Measurements from ENCODE around the gene S1PR4. TPM values are rescaled to one million over a fixed set of nuclear protein-coding genes. Genes with fewer than 3 reads are reported as not detected.

Gene S1PR4
- total RNA-seq, 2 experiments from 2014 or later = 70.2 to 73.7 TPM

DNA sequence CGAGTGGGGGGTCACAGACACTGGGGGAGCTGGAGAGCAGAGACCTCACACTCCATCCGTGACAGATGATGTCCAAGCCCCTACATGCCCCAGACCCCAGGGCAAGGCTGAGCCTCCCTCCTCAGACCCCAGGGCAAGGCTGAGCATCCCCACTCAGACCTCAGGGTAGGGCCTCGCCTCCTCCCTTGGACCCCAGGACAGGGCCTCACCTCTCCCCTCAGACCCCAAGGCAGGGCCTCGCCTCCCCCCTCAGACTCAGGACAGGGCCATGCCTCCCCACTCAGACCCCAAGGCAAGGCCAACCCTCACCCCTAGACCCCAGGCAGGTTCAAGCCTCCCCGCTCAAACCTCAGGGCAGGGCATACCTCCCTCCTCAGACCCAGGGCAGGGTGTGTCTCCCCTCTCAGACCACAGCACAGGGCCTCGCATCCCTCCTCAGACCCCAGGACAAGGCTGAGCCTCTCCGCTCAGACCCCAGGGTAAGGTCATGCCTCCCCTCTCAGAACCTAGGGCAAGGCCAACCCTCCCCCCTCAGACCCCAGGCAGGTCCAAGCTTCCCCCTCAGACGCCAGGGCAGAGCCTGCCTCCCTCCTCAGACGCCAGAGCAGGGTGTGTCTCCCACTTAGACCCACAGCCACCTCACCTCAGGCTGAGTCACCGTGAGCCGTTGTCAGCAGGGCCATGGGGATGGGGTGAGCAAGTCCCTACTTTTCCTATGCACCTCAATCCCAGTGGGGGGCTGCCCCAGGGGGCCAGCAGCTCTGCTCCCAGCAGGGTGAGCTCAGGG lies 1.7 kb upstream of the S1PR4 start:
- Mint-ChIP-seq H3K27ac (peak overlapping the region; percentile 100), H3K27me3 (no peaks in the 10 kb centered on the region), H3K9me3 (no peaks in the 10 kb centered on the region), H3K36me3 (ENCODE audit: low read depth) (peaks cover 33% of the 10 kb centered on the region), H3K4me3 (peak overlapping the region; percentile 88), H3K4me1 (ENCODE audit: low read depth) (peaks cover 32% of the 10 kb centered on the region)
- TF ChIP-seq, protein P1, sequence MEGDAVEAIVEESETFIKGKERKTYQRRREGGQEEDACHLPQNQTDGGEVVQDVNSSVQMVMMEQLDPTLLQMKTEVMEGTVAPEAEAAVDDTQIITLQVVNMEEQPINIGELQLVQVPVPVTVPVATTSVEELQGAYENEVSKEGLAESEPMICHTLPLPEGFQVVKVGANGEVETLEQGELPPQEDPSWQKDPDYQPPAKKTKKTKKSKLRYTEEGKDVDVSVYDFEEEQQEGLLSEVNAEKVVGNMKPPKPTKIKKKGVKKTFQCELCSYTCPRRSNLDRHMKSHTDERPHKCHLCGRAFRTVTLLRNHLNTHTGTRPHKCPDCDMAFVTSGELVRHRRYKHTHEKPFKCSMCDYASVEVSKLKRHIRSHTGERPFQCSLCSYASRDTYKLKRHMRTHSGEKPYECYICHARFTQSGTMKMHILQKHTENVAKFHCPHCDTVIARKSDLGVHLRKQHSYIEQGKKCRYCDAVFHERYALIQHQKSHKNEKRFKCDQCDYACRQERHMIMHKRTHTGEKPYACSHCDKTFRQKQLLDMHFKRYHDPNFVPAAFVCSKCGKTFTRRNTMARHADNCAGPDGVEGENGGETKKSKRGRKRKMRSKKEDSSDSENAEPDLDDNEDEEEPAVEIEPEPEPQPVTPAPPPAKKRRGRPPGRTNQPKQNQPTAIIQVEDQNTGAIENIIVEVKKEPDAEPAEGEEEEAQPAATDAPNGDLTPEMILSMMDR (IDR thresholded peaks at IDR 0.05) = no peak
- POLR2A ChIA-PET = interaction anchor here (1.2 to 2.0 kb wide), 3 partner anchors 9 to 18 kb away, joined by 3 to 17 read pairs (median 5); partner anchors contain the start of gene NCLN
- Histone ChIP-seq H3K36me3 (ENCODE audit: insufficient read depth, low read length) (peaks cover 15% of the 10 kb centered on the region), H3K9me3 (ENCODE audit: control insufficient read depth in 1 of 2, insufficient read depth in 1 of 2, low read length in 2 of 2) (no peaks in the 10 kb centered on the region), H3K27ac (ENCODE audit: low read depth in 1 of 2, low read length in 2 of 2) (peak overlapping the region; percentile 71 to 81), H3K4me1 (ENCODE audit: insufficient read depth, low read length) (peaks cover 38% of the 10 kb centered on the region), H3K27me3 (ENCODE audit: control insufficient read depth in 1 of 2, insufficient read depth in 2 of 2, low read length in 2 of 2) (no peaks in the 10 kb centered on the region), H3K4me3 (ENCODE audit: low read length) (peak overlapping the region; percentile 52)
- intact Hi-C loops (cut with DNase I, micrococcal nuclease) = loop anchor here (1.0 to 5.0 kb wide), 2 partner anchors 8 to 130 kb away; partner anchors contain the start of gene NCLN (in 1 of the 2)
- CTCF ChIA-PET = interaction anchor here (1.1 to 1.2 kb wide), 2 partner anchors 13 to 48 kb away, joined by 3 read pairs; no protein-coding TSS in a partner anchor
- DNase-seq (peak; percentile 40 to 86 (median 76)), ATAC-seq (ENCODE audit: poor library complexity) (peak; percentile 72)

DNA sequence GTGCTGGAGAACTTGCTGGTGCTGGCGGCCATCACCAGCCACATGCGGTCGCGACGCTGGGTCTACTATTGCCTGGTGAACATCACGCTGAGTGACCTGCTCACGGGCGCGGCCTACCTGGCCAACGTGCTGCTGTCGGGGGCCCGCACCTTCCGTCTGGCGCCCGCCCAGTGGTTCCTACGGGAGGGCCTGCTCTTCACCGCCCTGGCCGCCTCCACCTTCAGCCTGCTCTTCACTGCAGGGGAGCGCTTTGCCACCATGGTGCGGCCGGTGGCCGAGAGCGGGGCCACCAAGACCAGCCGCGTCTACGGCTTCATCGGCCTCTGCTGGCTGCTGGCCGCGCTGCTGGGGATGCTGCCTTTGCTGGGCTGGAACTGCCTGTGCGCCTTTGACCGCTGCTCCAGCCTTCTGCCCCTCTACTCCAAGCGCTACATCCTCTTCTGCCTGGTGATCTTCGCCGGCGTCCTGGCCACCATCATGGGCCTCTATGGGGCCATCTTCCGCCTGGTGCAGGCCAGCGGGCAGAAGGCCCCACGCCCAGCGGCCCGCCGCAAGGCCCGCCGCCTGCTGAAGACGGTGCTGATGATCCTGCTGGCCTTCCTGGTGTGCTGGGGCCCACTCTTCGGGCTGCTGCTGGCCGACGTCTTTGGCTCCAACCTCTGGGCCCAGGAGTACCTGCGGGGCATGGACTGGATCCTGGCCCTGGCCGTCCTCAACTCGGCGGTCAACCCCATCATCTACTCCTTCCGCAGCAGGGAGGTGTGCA lies 587 bp downstream of the S1PR4 start:
- H3K4me3 ChIP-seq (ENCODE audit: low read length) = peak overlapping the region; percentile 95
- H3K36me3 ChIP-seq (ENCODE audit: insufficient read depth, low read length) = peaks cover 27% of the 10 kb centered on the region
- no peaks in the 10 kb centered on the region for H3K9me3 ChIP-seq (ENCODE audit: control insufficient read depth in 1 of 2, insufficient read depth in 1 of 2, low read length in 2 of 2)
- no peaks in the 10 kb centered on the region for H3K27me3 ChIP-seq (ENCODE audit: control insufficient read depth in 1 of 2, insufficient read depth in 2 of 2, low read length in 2 of 2)
- Mint-ChIP-seq H3K4me3 (peak overlapping the region; percentile 99), H3K36me3 (ENCODE audit: low read depth) (peaks cover 46% of the 10 kb centered on the region), H3K4me1 (ENCODE audit: low read depth) (peaks cover 44% of the 10 kb centered on the region), H3K27ac (peak overlapping the region; percentile 94), H3K27me3 (no peaks in the 10 kb centered on the region), H3K9me3 (no peaks in the 10 kb centered on the region)
- ATAC-seq (ENCODE audit: poor library complexity) (no peak), DNase-seq (peak in 5 of 14 experiments; percentile 27 to 65 (median 51))
- TF ChIP-seq, protein P1 (IDR thresholded peaks at IDR 0.05) = no peak
- ChIA-PET CTCF (no interaction called here), POLR2A (interaction anchor here (0.9 to 2.3 kb wide), 6 partner anchors 8 to 375 kb away, joined by 3 to 6 read pairs (median 3); no protein-coding TSS in a partner anchor)
- H3K27ac ChIP-seq (ENCODE audit: low read depth in 1 of 2, low read length in 2 of 2) = peak overlapping the region; percentile 76 to 85
- intact Hi-C loops (cut with DNase I, micrococcal nuclease) = loop anchor here in 1 of 2 experiments (5.0 kb wide), 1 partner anchor 132 kb away; no protein-coding TSS in a partner anchor
- H3K4me1 ChIP-seq (ENCODE audit: insufficient read depth, low read length) = peaks cover 53% of the 10 kb centered on the region

DNA sequence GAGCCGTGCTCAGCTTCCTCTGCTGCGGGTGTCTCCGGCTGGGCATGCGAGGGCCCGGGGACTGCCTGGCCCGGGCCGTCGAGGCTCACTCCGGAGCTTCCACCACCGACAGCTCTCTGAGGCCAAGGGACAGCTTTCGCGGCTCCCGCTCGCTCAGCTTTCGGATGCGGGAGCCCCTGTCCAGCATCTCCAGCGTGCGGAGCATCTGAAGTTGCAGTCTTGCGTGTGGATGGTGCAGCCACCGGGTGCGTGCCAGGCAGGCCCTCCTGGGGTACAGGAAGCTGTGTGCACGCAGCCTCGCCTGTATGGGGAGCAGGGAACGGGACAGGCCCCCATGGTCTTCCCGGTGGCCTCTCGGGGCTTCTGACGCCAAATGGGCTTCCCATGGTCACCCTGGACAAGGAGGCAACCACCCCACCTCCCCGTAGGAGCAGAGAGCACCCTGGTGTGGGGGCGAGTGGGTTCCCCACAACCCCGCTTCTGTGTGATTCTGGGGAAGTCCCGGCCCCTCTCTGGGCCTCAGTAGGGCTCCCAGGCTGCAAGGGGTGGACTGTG lies 1.2 kb downstream of the S1PR4 start:
- POLR2A ChIA-PET = interaction anchor here (1.0 to 2.3 kb wide), 2 partner anchors 9 to 144 kb away, joined by 3 to 6 read pairs; no protein-coding TSS in a partner anchor
- Mint-ChIP-seq H3K36me3 (ENCODE audit: low read depth) (peaks cover 51% of the 10 kb centered on the region), H3K27me3 (no peaks in the 10 kb centered on the region), H3K4me1 (ENCODE audit: low read depth) (peaks cover 51% of the 10 kb centered on the region), H3K9me3 (no peaks in the 10 kb centered on the region), H3K4me3 (peak overlapping the region; percentile 99), H3K27ac (peak overlapping the region; percentile 94)
- TF ChIP-seq, protein P1 (IDR thresholded peaks at IDR 0.05) = no peak
- peaks cover 59% of the 10 kb centered on the region for H3K4me1 ChIP-seq (ENCODE audit: insufficient read depth, low read length)
- peak in 5 of 14 experiments; percentile 24 to 62 (median 48) for DNase-seq
- H3K36me3 ChIP-seq (ENCODE audit: insufficient read depth, low read length) = peaks cover 33% of the 10 kb centered on the region
- ATAC-seq (ENCODE audit: poor library complexity) = no peak
- no peaks in the 10 kb centered on the region for H3K27me3 ChIP-seq (ENCODE audit: control insufficient read depth in 1 of 2, insufficient read depth in 2 of 2, low read length in 2 of 2)
- peak overlapping the region; percentile 76 to 85 for H3K27ac ChIP-seq (ENCODE audit: low read depth in 1 of 2, low read length in 2 of 2)
- no peaks in the 10 kb centered on the region for H3K9me3 ChIP-seq (ENCODE audit: control insufficient read depth in 1 of 2, insufficient read depth in 1 of 2, low read length in 2 of 2)
- H3K4me3 ChIP-seq (ENCODE audit: low read length) = peak overlapping the region; percentile 95
- CTCF ChIA-PET = no interaction called here
- intact Hi-C loops (cut with DNase I, micrococcal nuclease) = loop anchor here in 1 of 2 experiments (5.0 to 10.0 kb wide), 3 partner anchors 123 to 255 kb away; no protein-coding TSS in a partner anchor
